ENCODE data around the gene CDH24. TPM values are rescaled to one million over a fixed set of nuclear protein-coding genes. Genes with fewer than 3 reads are reported as not detected.

The CDH24 gene
- total RNA-seq, 1 donor from 2014 or later = 5.9 TPM

DNA sequence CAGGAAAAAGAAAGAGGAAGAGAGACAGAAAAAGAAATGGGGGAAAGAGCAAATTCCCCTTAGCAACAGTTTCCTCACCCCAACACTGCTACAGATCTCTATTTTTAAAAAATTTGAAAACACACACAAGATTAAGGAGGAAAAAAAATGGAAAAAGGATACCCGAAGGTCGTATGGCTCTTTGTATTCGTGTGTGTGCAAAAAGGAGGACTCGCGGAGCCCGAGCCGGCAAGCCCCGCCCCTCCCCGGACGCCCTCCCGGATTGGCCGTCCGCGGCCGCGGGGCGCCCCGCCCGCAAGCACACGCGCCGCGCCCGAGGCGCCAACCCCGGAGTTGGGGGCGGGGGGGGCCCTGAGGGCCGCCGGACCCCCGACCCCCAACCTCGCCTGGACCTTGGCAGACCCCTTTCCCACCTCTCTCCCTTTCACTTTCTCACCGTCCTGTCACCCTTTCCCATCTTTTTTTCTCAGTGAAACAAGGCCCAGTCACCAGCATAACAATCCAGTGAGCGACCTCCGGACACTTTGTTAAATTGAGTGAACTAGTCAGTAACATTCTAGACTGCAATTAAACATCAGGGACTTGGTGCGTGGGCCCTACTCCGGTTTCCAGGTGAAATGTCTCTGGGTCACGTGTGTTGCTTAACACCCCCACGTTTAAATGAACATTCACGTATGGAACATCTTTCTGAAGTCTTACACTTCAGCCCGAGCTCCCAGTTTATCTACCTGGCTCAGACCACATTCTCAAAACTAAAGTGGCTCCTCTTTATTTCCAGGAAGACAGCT lies 47.2 kb downstream of the CDH24 start, which contains the start of gene C14orf93:
C14orf93 (minus strand) TSS at position 205 of the 788 bp plus-strand sequence. CDS start 11,120 bp downstream, outside the sequence.
- Histone ChIP-seq H3K4me3 (peak within 1 kb of the TSS; percentile 61 to 64), H3K27me3 (no peaks in the 10 kb centered on the region), H3K36me3 (no peaks in the 10 kb centered on the region), H3K27ac (peak within 1 kb of the TSS; percentile 83 to 87), H3K4me1 (peaks cover 3 to 9% of the 10 kb centered on the region in 2 donors), H3K9me3 (no peaks in the 10 kb centered on the region)
- TF ChIP-seq, protein P1, sequence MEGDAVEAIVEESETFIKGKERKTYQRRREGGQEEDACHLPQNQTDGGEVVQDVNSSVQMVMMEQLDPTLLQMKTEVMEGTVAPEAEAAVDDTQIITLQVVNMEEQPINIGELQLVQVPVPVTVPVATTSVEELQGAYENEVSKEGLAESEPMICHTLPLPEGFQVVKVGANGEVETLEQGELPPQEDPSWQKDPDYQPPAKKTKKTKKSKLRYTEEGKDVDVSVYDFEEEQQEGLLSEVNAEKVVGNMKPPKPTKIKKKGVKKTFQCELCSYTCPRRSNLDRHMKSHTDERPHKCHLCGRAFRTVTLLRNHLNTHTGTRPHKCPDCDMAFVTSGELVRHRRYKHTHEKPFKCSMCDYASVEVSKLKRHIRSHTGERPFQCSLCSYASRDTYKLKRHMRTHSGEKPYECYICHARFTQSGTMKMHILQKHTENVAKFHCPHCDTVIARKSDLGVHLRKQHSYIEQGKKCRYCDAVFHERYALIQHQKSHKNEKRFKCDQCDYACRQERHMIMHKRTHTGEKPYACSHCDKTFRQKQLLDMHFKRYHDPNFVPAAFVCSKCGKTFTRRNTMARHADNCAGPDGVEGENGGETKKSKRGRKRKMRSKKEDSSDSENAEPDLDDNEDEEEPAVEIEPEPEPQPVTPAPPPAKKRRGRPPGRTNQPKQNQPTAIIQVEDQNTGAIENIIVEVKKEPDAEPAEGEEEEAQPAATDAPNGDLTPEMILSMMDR (IDR thresholded peaks at IDR 0.05) = no peak
- DNase-seq (ENCODE audit: low spot score in 2 of 2) = peak; percentile 29 to 85
- intact Hi-C loops (cut with DNase I) = no loop called here

DNA sequence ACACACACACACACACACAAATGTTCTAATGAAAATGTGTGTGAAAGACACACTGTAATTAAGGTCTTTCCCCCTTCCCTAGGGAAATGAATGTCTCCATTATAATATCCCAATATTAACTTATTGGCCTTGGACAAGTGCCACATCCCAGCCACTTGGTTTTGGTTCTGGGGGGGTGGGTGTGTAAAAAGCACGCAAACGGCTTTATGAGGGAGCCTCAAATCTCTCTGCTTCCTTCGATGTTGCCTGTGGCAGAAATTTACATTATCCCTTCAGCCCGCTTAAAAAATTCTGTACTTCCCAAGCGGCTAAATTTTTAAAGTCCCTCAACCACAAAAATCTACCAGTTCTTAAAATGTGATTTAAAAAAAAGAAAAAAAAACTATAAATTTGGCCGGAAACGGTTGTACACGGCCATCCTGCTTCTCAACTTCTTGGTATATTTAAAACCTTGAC lies 47.8 kb downstream of the CDH24 start:
- Histone ChIP-seq H3K27ac (peak overlapping the region; percentile 51 to 87), H3K27me3 (no peaks in the 10 kb centered on the region), H3K36me3 (no peaks in the 10 kb centered on the region), H3K9me3 (no peaks in the 10 kb centered on the region), H3K4me1 (peaks cover 3 to 9% of the 10 kb centered on the region in 2 donors), H3K4me3 (peak overlapping the region; percentile 61 to 64)
- intact Hi-C loops (cut with DNase I) = no loop called here
- DNase-seq (ENCODE audit: low spot score in 2 of 2) = no peak
- TF ChIP-seq, protein P1 (IDR thresholded peaks at IDR 0.05) = no peak

DNA sequence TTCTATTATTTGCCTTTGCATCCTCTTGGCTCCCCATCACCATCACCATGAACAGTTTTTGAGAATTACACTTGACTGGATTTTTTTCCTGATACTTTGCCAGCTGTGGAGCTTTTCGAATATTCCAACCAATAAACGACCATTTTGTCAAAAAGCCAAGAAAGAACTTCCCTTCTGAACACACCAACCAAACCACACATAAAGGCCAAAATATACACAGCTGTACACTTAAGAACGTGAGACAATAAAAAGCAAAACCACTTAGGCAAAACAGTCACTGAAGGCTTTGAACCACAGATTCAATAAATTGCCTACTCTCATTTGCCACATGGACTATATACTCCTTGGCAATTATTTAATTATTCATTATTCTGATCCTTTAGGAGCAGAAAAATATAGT lies 48.5 kb downstream of the CDH24 start:
- no peaks in the 10 kb centered on the region for H3K9me3 ChIP-seq
- TF ChIP-seq, protein P1 (IDR thresholded peaks at IDR 0.05) = no peak
- H3K4me1 ChIP-seq = peaks cover 3 to 9% of the 10 kb centered on the region in 2 donors
- H3K27me3 ChIP-seq = no peaks in the 10 kb centered on the region
- H3K27ac ChIP-seq = no peak overlapping the region
- no peak for DNase-seq (ENCODE audit: low spot score in 2 of 2)
- H3K36me3 ChIP-seq = no peaks in the 10 kb centered on the region
- H3K4me3 ChIP-seq = no peak overlapping the region
- intact Hi-C loops (cut with DNase I) = no loop called here

DNA sequence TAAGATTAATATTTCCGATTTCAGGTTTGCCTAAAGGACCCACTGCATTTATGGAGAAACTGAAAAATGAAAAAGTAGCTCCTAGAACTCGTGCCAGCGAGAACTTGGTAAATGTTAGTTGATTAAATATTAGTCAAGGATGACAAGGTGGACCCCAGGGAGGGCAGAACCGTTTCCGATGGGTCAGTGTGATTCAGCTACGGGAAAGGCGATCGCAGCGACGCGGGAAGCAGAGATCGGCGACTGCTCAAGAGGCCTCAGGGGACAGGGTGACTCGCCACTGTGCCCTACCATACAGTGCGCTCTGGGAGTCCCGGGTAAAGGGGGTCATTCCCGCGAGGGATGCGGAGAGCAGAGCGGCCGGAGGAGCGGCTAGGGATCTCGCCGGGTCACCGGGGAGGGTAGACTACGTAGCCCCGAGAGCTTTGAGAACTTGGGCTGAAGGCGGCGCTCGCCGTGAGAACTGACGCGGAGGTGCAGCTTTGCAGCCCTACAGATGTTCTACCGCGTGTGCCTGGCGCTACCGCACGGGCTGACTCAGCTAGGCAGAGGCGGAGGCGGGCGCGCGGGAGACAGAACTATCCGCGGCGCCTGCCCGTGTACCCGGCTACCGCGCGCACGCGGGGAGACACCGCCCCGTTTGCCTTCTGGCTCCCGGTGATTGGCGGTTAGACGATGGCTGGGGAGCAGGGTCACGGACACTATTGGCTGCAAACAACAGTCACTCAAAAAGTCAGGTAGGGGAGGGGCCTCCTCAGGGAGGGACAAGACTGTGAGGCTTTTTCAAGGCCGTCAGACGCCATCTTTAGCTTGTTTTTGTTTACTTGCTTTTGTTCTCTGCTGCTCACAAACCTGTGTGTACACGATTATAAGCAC lies 50.5 kb downstream of the CDH24 start:
- DNase-seq (ENCODE audit: low spot score in 2 of 2) = peak; percentile 87 to 98
- Histone ChIP-seq H3K4me3 (peak overlapping the region; percentile 82 to 83), H3K4me1 (peaks cover 3 to 9% of the 10 kb centered on the region in 2 donors), H3K27me3 (no peaks in the 10 kb centered on the region), H3K36me3 (no peaks in the 10 kb centered on the region), H3K9me3 (no peaks in the 10 kb centered on the region), H3K27ac (peak overlapping the region; percentile 85 to 88)
- TF ChIP-seq, protein P1 (IDR thresholded peaks at IDR 0.05) = peak in 1 of 3 experiments; percentile 24
- intact Hi-C loops (cut with DNase I) = loop anchor here (1.0 to 2.0 kb wide), 3 partner anchors 24 to 76 kb away; partner anchors contain the start of gene AJUBA

DNA sequence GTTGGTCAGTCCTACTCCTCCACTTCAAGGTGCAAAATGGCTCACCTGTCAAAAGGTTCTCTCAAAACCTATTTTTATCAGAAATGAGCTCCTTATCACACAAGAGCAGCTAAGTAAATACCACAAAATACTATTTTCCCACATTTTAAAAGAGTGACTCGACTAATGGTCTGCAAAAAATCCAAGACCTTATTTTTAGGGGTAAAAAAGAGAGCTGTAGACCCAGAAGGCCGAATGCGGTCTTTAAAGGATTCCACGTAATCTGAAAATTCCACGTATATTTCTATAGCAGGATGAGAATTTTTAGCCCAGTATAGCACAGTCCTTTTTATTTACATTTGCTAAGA lies 51.2 kb downstream of the CDH24 start:
- H3K9me3 ChIP-seq = no peaks in the 10 kb centered on the region
- intact Hi-C loops (cut with DNase I) = loop anchor here (2.0 kb wide), 2 partner anchors 23 to 75 kb away; partner anchors contain the start of gene AJUBA
- H3K4me3 ChIP-seq = peak overlapping the region; percentile 82 to 83
- no peak for DNase-seq (ENCODE audit: low spot score in 2 of 2)
- peaks cover 3 to 9% of the 10 kb centered on the region in 2 donors for H3K4me1 ChIP-seq
- H3K27ac ChIP-seq = peak overlapping the region; percentile 85 to 88
- no peaks in the 10 kb centered on the region for H3K27me3 ChIP-seq
- no peaks in the 10 kb centered on the region for H3K36me3 ChIP-seq
- TF ChIP-seq, protein P1 (IDR thresholded peaks at IDR 0.05) = no peak
